Smooth muscle cell of the brain vasculature (primary cell): ENCODE results near the gene KRT79.
"Not testable (repeated sequence)": the region's sequence is repeated elsewhere in the genome, so short reads cannot be mapped to it uniquely, and the experiment has no call there.

ENCODE experiments used
- DNase-seq: peaks from one replicate; pipeline ENCODE4 v3.0.0-alpha.2; 2012; ENCODE audit warnings: low read depth, low spot score

The KRT79 gene

DNA sequence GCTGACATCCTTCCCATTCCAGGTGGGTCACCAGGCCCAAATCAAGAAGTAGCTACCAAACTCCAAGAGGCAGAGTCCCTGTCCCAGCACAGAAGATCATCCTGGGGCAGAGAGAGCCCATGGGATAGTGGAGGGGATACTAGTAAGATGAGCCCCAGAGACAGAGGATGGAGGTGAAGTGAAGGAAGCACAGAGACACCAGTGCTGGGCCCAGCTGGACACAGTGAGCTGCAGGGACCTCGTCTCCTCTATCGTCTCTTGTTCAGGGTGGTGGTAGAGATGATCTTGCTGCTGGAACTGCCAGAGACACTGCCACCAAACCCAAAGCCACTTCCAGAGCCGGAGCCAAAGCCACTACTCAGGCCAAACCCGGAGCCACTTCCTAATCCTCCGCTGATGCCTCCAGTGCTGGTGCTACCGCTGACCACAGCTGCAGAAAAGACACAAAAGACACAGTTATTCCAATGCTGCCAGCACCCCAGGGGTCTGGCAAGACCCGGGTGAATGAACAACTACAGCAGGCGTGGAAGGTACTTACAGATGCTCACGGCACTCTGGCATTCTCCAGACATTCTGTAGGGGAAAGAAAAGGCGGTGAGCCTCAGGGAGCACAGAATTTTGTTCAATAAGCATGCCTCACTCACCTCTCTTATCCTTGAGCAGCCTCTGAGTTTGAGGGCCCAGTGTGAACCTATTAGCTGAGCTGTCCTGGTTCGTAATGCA is 27.1 kb downstream of the KRT79 start:
- DNase-seq, result no peak

- no peak for DNase-seq
Measured at GRCh38 chr12:52806169-52806811, 27.8 kb downstream of the KRT79 start.

- DNase-seq, result no peak
Measured at GRCh38 chr12:52805739-52806138, 28.4 kb downstream of the KRT79 start.

- no peak for DNase-seq
Measured at GRCh38 chr12:52805000-52805399, 29.1 kb downstream of the KRT79 start.

- no peak for DNase-seq
Measured at GRCh38 chr12:52802442-52802841, 31.7 kb downstream of the KRT79 start.

GRCh38 chr12:52801773-52802172 is 32.3 kb downstream of the KRT79 start:
- no peak for DNase-seq

DNA sequence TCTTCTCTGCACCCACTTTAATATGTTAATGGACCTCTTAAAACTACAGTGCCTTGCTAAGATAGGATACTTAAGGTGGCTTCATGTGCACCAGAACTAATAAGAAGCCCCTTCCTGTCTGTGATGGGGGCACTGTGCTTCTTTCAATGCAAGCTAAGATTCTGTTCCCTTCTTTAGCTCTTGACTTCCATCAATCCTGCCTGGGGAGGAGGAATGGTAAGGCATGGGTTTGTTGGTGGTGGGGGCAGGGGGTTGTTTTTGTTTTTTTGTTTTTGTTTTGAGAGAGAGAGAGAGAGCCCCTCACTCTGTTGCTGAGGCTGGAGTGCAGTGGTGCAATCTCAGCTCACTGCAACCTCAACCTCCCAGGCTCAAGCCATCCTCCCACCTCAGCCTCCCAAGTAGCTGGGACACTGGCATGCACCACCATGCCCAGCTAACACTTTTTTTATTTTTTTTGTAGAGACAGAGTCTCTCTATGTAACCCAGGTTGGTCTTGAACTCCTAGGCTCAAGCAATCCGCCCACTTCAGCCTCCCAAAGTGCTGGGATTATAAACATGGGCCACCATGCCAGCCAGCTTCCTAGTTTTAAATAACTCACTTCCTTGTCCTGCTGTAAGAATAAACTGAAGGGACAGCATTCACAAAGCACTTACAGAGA is 33.7 kb downstream of the KRT79 start:
- DNase-seq, result no peak

DNA sequence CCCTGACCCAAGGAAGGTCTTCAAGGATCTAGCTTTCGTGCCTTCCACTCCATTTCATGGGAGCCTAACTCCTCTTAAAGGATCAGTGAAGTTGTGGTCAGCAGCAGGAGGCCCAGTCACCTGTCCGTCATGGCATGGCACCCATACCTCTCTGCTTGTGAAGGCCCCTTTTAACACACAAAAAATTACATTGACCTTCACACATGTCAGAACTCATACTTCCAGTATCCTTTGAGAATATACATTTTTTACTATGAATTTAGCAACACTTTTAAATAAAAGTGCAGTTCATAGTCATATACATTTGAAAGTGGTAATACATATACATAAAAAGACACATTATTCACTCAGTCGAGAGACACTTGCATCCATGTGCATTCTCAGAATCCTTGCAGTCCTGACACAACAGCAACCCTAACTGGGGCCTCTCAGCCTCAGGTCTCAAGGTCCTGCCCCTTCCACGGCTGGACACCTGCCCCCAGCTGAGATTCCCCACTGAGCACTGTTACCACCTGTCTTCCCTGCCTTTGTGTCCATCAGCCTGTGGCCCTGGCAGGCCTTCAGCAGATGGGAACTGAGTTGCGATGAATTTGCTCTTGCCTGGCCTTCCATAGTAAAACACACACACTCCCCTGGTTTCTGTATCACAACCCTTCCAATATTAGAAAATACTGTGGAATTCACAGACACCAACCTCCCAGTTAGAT is 34.5 kb downstream of the KRT79 start:
- no peak for DNase-seq

DNA sequence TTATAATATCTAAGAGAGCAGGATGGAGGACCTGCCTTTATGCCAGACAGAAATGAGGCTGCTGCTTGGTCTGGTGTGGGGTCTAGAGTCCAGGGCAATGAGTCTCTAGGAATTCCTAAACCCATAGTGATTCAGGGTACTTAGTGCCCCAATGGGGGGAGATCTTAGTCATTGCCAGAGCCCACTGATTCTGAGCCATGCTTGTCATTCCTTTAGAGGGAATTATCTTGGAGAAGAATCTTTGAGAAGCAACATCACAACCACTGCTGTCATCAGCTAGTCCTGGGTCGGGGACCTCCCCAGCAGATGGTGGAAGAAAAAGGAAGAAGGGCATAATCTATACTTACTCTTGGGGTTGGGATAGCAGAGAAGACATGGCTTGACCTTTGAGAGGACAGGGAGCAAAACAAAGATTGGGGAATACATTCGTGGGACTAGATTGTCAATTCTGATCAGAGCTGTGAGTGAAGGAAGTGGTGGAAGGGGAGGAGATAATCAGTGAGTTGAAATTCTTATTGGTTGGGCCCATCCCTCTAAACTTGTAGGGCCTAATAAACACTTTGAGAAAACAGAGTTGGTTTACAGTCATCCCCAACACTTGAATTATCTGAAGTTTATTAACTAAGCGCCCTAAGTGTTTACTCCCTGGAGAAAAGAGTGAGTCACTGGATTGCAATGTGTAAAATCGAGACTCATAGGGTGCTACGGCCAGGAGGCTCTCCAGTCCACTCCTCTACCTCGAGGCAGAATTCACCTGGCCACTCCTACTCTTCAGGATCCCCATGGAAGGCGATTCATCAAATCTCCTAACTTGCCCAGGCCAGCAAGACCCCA is 35.2 kb downstream of the KRT79 start:
- DNase-seq, result no peak

DNA sequence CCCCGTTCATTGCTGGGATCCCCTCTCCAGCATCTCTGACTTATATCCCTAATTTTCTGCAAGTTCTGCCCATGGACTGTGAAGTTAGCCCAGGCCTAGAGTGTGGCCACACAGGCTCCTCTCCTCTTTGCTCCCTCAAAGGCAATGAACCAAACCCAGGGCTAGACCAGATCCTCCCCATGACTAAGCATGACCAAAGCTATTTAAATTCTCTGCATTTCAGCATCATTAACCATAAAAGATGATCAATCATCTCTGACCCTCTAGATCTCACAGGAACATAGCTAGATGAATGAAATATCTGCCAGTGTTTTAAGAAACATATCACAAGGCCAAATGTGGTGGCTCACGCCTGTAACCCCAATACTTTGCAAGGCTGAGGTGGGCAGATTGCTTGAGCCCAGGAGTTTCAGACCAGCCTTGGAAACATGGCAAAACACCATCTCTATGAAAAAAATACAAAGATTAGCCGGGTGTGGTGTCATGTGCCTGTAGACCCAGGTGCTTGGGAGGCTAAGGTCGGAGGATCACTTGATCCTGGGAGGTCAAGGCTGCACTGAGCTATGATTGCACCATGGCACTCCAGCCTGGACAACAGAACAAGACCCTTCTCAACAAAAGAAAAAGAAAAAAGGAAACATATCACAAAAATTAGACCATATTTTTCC is 36.0 kb downstream of the KRT79 start:
- DNase-seq, result no peak

- no peak for DNase-seq
Measured at GRCh38 chr12:52797529-52797894, 36.6 kb downstream of the KRT79 start.

DNA sequence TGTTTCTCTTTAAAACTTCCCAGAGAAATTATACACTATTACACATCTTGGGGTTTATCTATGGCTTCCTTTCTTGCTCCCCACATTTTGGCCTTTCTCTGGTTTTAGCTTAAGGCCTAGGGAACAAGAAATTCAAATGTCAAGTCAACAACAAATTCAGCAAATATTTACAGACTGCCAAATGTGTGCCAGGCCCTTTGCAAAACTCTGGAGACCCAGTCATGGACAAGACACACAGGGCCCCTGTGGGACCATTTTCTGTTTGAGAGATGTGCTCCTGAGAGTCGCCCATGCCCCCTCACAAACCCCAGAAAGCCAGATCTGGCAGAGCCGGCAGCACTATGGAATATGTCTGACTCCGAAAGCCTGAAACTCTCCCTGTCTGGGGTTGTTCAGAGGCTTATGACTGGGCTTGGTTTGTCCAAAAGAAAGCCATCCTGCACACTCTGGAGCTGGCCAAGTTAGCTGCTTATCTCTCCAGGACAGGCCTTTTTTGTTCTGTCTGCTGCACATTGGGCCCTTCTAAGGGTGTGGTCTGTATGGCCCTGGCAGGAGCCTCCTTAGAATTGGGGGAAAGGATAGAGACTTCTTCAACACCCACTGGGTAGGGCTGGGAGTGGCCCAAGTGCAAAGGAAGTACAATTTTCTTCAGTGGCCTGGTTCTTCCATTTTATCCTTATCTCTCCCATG is 37.1 kb downstream of the KRT79 start:
- DNase-seq, result no peak

- no peak for DNase-seq
Measured at GRCh38 chr12:52796429-52796794, 37.7 kb downstream of the KRT79 start.

- no peak for DNase-seq
Measured at GRCh38 chr12:52795694-52796428, 38.2 kb downstream of the KRT79 start, which contains the start of gene KRT3. Gene KRT3 (minus strand): TSS chr12:52796117. CDS start chr12:52796042, 75 bp downstream.

DNA sequence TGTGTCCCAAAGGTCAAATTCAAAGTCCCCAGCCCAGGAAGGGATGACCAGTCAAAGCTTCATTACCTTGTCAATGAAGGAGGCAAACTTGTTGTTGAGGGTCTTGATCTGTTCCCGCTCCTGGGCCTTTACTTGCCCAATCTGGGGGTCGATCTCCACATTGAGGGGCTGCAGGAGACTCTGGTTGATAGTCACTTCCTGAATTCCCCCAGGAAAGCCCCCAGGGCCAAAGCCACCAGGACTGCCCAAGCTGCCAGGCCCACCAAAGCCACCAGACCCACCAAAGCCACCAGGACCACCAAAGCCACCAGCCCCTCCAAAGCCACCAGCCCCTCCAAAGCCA is 38.8 kb downstream of the KRT79 start:
- DNase-seq, result not testable (repeated sequence)

DNA sequence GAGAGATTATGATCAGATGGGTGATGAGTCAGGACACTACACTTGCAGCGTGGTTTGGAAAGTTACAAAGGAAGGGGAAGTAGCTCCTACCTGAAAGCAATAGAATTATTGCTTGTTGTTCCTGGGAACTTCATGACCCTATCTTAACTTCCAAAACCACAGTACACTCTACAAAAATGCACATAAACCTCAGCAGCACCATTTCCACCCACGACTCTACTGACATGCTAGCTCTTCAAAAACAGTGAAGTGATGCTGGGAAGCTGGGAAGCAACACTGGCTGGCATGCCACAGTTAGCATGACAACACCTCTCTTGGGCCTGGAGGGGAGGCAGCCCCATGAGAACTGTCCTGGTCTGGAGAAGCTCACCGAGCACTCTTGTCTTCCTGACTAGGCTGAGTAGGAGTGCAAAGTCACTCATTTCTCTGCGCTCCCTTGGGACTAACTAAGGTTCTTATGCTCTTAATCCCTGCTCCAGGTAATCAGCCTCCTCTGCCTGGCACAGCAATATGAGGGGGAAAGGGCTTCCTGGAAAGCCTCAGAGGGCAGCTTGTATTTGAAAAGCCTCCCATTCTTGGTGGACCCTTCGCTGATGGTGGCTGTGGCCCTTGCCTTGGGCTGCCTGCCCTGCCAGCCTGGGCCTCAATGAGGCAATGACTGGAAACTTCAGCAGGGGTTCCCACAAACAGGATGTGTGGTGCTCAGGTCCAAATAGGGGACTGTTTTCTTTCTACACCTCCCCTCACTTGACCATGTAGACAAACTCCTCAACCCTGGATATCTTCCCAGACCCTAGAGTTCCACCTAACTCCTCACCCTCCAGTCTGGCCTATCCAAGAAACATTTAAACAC is 39.4 kb downstream of the KRT79 start:
- DNase-seq, result no peak

- no peak for DNase-seq
Measured at GRCh38 chr12:52792185-52793029, 41.7 kb downstream of the KRT79 start.
